Measurements from ENCODE around the gene PER2. TPM values are rescaled to one million over a fixed set of nuclear protein-coding genes. Genes with fewer than 3 reads are reported as not detected.

Gene PER2
- total and polyA plus RNA-seq, 12 donors: 1.3 to 11.4 (median 4.8) TPM

- TF ChIP-seq POLR2A (IDR thresholded peaks at IDR 0.05) (no peak), CTCF (IDR thresholded peaks at IDR 0.05) (no peak)
- Histone ChIP-seq H3K4me1 (replicated peaks in 1 of 2) (no peaks in the 10 kb centered on the region), H3K27ac (no peak overlapping the region), H3K4me3 (no peak overlapping the region), H3K27me3 (no peaks in the 10 kb centered on the region), H3K36me3 (replicated peaks in 1 of 2) (peaks cover 0 to 50% of the 10 kb centered on the region in 2 donors), H3K9me3 (replicated peaks in 1 of 3) (no peaks in the 10 kb centered on the region)
- intact Hi-C loops (cut with DNase I): no loop called here
- 91 to 97% (median 94%) methylated on average over 6 of the region's 6 CpGs for WGBS, 4 donors
- no peak for DNase-seq
Observed at GRCh38 chr2:238269741-238270140, 18.7 kb downstream of the PER2 start.

GRCh38 chr2:238267884-238268680 lies 20.3 kb downstream of the PER2 start:
- intact Hi-C loops (cut with DNase I): no loop called here
- no peak for DNase-seq
- no peak overlapping the region for H3K27ac ChIP-seq

GRCh38 chr2:238267341-238267710 lies 21.1 kb downstream of the PER2 start:
- WGBS, 4 donors: 100% methylated on average over 1 of the region's 1 CpG
- TF ChIP-seq POLR2A (IDR thresholded peaks at IDR 0.05) (no peak), CTCF (IDR thresholded peaks at IDR 0.05) (no peak)
- H3K9me3 ChIP-seq (replicated peaks in 1 of 3): no peaks in the 10 kb centered on the region
- no peak overlapping the region for H3K27ac ChIP-seq
- peaks cover 0 to 43% of the 10 kb centered on the region in 2 donors for H3K36me3 ChIP-seq (replicated peaks in 1 of 2)
- intact Hi-C loops (cut with DNase I): no loop called here
- peaks cover 0 to 12% of the 10 kb centered on the region in 2 donors for H3K4me1 ChIP-seq (replicated peaks in 1 of 2)
- H3K4me3 ChIP-seq: no peak overlapping the region
- no peak for DNase-seq
- no peaks in the 10 kb centered on the region for H3K27me3 ChIP-seq

More at GRCh38 chr2:238267884-238268680, 20.3 kb downstream of the PER2 start:
- Histone ChIP-seq H3K4me3 (no peak overlapping the region), H3K36me3 (replicated peaks in 1 of 2) (peaks cover 0 to 51% of the 10 kb centered on the region in 2 donors), H3K27me3 (no peaks in the 10 kb centered on the region), H3K9me3 (replicated peaks in 1 of 3) (no peaks in the 10 kb centered on the region), H3K4me1 (replicated peaks in 1 of 2) (peaks cover 0 to 12% of the 10 kb centered on the region in 2 donors)
- no peak for TF ChIP-seq POLR2A (IDR thresholded peaks at IDR 0.05)
- WGBS, 4 donors: 89 to 93% (median 91%) methylated on average over 16 to 20 of the region's 20 CpGs

GRCh38 chr2:238265605-238266004 lies 22.8 kb downstream of the PER2 start:
- no peak overlapping the region for H3K27ac ChIP-seq
- peaks cover 0 to 34% of the 10 kb centered on the region in 2 donors for H3K36me3 ChIP-seq (replicated peaks in 1 of 2)
- TF ChIP-seq CTCF (IDR thresholded peaks at IDR 0.05) (no peak), POLR2A (IDR thresholded peaks at IDR 0.05) (no peak)
- intact Hi-C loops (cut with DNase I): no loop called here
- H3K4me3 ChIP-seq: no peak overlapping the region
- DNase-seq: no peak
- H3K4me1 ChIP-seq (replicated peaks in 1 of 2): peaks cover 0 to 12% of the 10 kb centered on the region in 2 donors
- 93 to 96% (median 94%) methylated on average over 11 of the region's 11 CpGs for WGBS, 4 donors
- no peaks in the 10 kb centered on the region for H3K27me3 ChIP-seq
- H3K9me3 ChIP-seq (replicated peaks in 1 of 3): no peaks in the 10 kb centered on the region
